ENCODE results near the gene DVL2. TPM values are rescaled to one million over a fixed set of nuclear protein-coding genes. Genes with fewer than 3 reads are reported as not detected.
A peak's percentile ranks its signal among the peaks of the same experiment; 100 is the strongest.

Gene DVL2
- total and polyA plus RNA-seq, 2 of the 13 experiments (the other 11 are each of a cell fraction or from before 2014, with no cell fraction given): 5.7 to 38.2 TPM

DNA sequence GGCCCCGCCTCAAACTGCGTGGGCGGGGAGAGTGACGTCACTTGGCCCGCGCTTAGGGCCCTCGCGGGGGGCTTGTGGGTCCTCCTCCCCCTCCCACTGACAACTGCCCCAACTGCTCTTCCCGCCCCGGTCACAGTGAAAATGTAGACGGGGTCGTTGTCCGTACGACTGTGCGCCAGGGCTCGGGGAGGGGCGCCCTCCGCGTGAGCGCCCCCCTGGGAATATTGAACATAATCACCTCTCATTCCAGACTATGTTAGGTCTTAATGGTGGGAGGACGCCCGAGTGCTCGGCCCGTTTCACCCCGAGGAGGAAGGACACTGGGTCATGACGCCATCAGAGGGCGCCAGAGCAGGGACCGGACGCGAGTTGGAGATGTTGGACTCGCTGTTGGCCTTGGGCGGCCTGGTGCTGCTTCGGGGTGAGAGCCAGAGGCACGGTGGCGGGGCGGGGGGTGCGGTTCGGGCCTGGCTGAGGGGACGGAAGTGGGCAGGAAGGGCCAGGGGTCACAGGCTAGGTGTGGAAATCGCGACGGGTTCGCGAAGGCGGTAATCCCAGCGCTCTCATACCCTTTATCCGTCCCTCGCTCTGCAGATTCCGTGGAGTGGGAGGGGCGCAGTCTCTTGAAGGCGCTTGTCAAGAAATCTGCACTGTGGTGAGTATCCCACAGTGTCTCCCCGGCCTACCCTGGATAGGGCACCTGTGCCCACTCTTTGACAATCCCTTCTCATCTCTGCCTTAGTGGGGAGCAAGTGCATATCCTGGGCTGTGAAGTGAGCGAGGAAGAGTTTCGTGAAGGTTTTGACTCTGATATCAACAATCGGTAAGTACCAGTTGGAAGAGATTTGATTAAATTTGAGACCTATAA is 18.1 kb upstream of the DVL2 start, which contains the start of gene ELP5 (continued):
- TF ChIP-seq, protein P1, sequence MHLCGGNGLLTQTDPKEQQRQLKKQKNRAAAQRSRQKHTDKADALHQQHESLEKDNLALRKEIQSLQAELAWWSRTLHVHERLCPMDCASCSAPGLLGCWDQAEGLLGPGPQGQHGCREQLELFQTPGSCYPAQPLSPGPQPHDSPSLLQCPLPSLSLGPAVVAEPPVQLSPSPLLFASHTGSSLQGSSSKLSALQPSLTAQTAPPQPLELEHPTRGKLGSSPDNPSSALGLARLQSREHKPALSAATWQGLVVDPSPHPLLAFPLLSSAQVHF (CRISPR knock-in tag; IDR thresholded peaks at IDR 0.05): no peak
- TF ChIP-seq PHF5A (CRISPR knock-in tag; IDR thresholded peaks at IDR 0.05; ENCODE audit: low read depth, unreplicated experiment) (no peak), DMTF1 (CRISPR knock-in tag; IDR thresholded peaks at IDR 0.05) (0 out of 2 replicates have a peak, but pooled peaks have one; percentile 27), NCOR1 (IDR thresholded peaks at IDR 0.05; ENCODE audit: borderline replicate concordance, low read length) (no peak), HHEX (CRISPR knock-in tag; IDR thresholded peaks at IDR 0.05) (no peak), ZNF101 (CRISPR knock-in tag; IDR thresholded peaks at IDR 0.05; ENCODE audit: borderline replicate concordance, low read depth) (no peak), FOXK2 (IDR thresholded peaks at IDR 0.05) (0 out of 2 replicates have a peak, but pooled peaks have one; percentile 36), FOXC1 (CRISPR knock-in tag; IDR thresholded peaks at IDR 0.05; ENCODE audit: borderline replicate concordance) (peak; percentile 90), ZNF563 (CRISPR knock-in tag; IDR thresholded peaks at IDR 0.05) (peak; percentile 57), ARID2 (CRISPR knock-in tag; IDR thresholded peaks at IDR 0.05; ENCODE audit: borderline replicate concordance) (no peak), TCF7L2 (IDR thresholded peaks at IDR 0.05; ENCODE audit: low read depth, low read length) (no peak), JUND (CRISPR knock-in tag; IDR thresholded peaks at IDR 0.05) (no peak), IKZF5 (CRISPR knock-in tag; IDR thresholded peaks at IDR 0.05) (peak; percentile 72), ETV6 (CRISPR knock-in tag; conservative IDR thresholded peaks at IDR 0.05) (peak; percentile 16; the same call in 1 of the 2 replicates), ZNF772 (CRISPR knock-in tag; IDR thresholded peaks at IDR 0.05) (peak; percentile 74; the same call in 1 of the 2 replicates), KDM3A (CRISPR knock-in tag; IDR thresholded peaks at IDR 0.05; ENCODE audit: low read depth) (peak; percentile 52; the same call in 1 of the 2 replicates), RFXAP (CRISPR knock-in tag; IDR thresholded peaks at IDR 0.05; ENCODE audit: borderline replicate concordance) (no peak), ZNF143 (CRISPR knock-in tag; IDR thresholded peaks at IDR 0.05) (peak; percentile 70), RAD21 (CRISPR knock-in tag; IDR thresholded peaks at IDR 0.05) (peak; percentile 59), ZNF605 (CRISPR knock-in tag; IDR thresholded peaks at IDR 0.05) (peak; percentile 88), ZNF260 (CRISPR knock-in tag; IDR thresholded peaks at IDR 0.05; ENCODE audit: borderline replicate concordance, low read depth) (no peak), BCL6 (CRISPR knock-in tag; IDR thresholded peaks at IDR 0.05) (no peak), NR0B2 (CRISPR knock-in tag; IDR thresholded peaks at IDR 0.05) (peak; percentile 54)
- TF ChIP-seq, protein P2, sequence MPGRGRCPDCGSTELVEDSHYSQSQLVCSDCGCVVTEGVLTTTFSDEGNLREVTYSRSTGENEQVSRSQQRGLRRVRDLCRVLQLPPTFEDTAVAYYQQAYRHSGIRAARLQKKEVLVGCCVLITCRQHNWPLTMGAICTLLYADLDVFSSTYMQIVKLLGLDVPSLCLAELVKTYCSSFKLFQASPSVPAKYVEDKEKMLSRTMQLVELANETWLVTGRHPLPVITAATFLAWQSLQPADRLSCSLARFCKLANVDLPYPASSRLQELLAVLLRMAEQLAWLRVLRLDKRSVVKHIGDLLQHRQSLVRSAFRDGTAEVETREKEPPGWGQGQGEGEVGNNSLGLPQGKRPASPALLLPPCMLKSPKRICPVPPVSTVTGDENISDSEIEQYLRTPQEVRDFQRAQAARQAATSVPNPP (CRISPR knock-in tag; IDR thresholded peaks at IDR 0.05): 0 out of 2 replicates have a peak, but pooled peaks have one; percentile 30

All from HepG2 (cell line).